Left ventricle myocardium inferior (tissue), 1 donor: ENCODE measurements around the gene KRTAP10-9. TPM values are rescaled to one million over a fixed set of nuclear protein-coding genes. Genes with fewer than 3 reads are reported as not detected.
"Not testable (repeated sequence)": the region's sequence is repeated elsewhere in the genome, so short reads cannot be mapped to it uniquely, and the experiment has no call there.

Experiments used
- DNase-seq: peaks from one replicate; pipeline ENCODE4 v3.0.0-alpha.2; 2020
- H3K27ac ChIP-seq: fragments of 200-600 bp; replicated peaks from 2 replicates; pipeline ENCODE4 v1.8.0; 2021
- H3K27me3 ChIP-seq: fragments of 200-600 bp; 2 replicates; pipeline ENCODE4 v1.8.0; 2021; ENCODE audit warnings: low read depth
- H3K36me3 ChIP-seq: fragments of 200-600 bp; 2 replicates; pipeline ENCODE4 v1.8.0; 2021
- H3K4me1 ChIP-seq: fragments of 200-600 bp; 2 replicates; pipeline ENCODE4 v1.8.0; 2021
- H3K4me3 ChIP-seq: fragments of 200-600 bp; 2 replicates; pipeline ENCODE4 v1.8.0; 2021; ENCODE audit warnings: mild to moderate bottlenecking, moderate library complexity
- H3K9me3 ChIP-seq: fragments of 200-600 bp; replicated peaks from 2 replicates; pipeline ENCODE4 v1.8.0; 2021
- intact Hi-C: fragments of 100-400 bp; cut with micrococcal nuclease; formaldehyde crosslinking; loops from one replicate; pipeline ENCODE4 v1.11.0; 2022
- total RNA-seq: library from RNA; stranded (reverse); fragmentation: NEBNext Ultra II Directional; extraction: Animal tissue kit (Norgen Biotek cat#: 25700); gene quantifications from one replicate; pipeline ENCODE4 v1.2.1, GENCODE V29; 2021
- TF ChIP-seq, protein P1 (sequence below): fragments of 200-600 bp; IDR thresholded peaks from 2 replicates; pipeline ENCODE4 v1.8.0; 2021; ENCODE audit warnings: antibody characterized with exemption, mild to moderate bottlenecking, borderline replicate concordance
- donor health status: DM: no; HTN: yes; CAD: no; lungs with severe emphysema.

KRTAP10-9 gene
- total RNA-seq, 1 donor from 2014 or later: not detected

- intact Hi-C loops: no loop called here
- TF ChIP-seq, protein P1, sequence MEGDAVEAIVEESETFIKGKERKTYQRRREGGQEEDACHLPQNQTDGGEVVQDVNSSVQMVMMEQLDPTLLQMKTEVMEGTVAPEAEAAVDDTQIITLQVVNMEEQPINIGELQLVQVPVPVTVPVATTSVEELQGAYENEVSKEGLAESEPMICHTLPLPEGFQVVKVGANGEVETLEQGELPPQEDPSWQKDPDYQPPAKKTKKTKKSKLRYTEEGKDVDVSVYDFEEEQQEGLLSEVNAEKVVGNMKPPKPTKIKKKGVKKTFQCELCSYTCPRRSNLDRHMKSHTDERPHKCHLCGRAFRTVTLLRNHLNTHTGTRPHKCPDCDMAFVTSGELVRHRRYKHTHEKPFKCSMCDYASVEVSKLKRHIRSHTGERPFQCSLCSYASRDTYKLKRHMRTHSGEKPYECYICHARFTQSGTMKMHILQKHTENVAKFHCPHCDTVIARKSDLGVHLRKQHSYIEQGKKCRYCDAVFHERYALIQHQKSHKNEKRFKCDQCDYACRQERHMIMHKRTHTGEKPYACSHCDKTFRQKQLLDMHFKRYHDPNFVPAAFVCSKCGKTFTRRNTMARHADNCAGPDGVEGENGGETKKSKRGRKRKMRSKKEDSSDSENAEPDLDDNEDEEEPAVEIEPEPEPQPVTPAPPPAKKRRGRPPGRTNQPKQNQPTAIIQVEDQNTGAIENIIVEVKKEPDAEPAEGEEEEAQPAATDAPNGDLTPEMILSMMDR: no peak
- H3K27me3 ChIP-seq: peaks cover 43% of the 10 kb centered on the region
Observed at GRCh38 chr21:44589094-44589493, 37.8 kb upstream of the KRTAP10-9 start.

GRCh38 chr21:44589586-44590305 lies 37.1 kb upstream of the KRTAP10-9 start:
- intact Hi-C loops: no loop called here
- no peaks in the 10 kb centered on the region for H3K36me3 ChIP-seq
- TF ChIP-seq, protein P1: no peak
- no peak for DNase-seq
- peaks cover 37% of the 10 kb centered on the region for H3K27me3 ChIP-seq
- peaks cover 8% of the 10 kb centered on the region for H3K4me1 ChIP-seq
- H3K9me3 ChIP-seq: peaks cover 7% of the 10 kb centered on the region
- no peak overlapping the region for H3K27ac ChIP-seq
- H3K4me3 ChIP-seq: no peak overlapping the region

More at GRCh38 chr21:44589094-44589493, 37.8 kb upstream of the KRTAP10-9 start:
- peaks cover 11% of the 10 kb centered on the region for H3K4me1 ChIP-seq
- DNase-seq: no peak
- no peaks in the 10 kb centered on the region for H3K36me3 ChIP-seq
- peaks cover 7% of the 10 kb centered on the region for H3K9me3 ChIP-seq
- H3K27ac ChIP-seq: no peak overlapping the region
- no peak overlapping the region for H3K4me3 ChIP-seq

DNA sequence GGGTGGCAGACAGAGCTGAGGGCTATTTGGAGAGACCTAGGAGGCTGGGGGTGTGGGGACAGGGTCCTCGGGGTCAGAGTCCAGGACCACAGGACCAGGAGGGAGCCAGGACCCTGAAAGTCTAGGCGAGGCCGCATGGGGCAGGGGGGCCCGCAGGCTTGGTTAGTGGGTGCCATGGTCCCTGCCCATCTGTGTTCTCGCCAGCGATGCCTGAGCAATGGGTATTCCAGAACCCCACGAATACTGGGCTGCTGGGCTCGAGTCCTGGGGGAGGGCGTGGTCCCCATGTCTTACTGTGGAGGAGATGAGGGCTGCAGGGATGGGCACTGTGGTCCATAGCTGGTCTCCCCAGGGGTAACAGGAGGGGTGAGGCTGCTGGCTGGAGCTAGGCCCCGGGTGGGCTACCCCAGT lies 36.6 kb upstream of the KRTAP10-9 start:
- H3K27me3 ChIP-seq: peaks cover 37% of the 10 kb centered on the region
- H3K4me1 ChIP-seq: peaks cover 8% of the 10 kb centered on the region

DNA sequence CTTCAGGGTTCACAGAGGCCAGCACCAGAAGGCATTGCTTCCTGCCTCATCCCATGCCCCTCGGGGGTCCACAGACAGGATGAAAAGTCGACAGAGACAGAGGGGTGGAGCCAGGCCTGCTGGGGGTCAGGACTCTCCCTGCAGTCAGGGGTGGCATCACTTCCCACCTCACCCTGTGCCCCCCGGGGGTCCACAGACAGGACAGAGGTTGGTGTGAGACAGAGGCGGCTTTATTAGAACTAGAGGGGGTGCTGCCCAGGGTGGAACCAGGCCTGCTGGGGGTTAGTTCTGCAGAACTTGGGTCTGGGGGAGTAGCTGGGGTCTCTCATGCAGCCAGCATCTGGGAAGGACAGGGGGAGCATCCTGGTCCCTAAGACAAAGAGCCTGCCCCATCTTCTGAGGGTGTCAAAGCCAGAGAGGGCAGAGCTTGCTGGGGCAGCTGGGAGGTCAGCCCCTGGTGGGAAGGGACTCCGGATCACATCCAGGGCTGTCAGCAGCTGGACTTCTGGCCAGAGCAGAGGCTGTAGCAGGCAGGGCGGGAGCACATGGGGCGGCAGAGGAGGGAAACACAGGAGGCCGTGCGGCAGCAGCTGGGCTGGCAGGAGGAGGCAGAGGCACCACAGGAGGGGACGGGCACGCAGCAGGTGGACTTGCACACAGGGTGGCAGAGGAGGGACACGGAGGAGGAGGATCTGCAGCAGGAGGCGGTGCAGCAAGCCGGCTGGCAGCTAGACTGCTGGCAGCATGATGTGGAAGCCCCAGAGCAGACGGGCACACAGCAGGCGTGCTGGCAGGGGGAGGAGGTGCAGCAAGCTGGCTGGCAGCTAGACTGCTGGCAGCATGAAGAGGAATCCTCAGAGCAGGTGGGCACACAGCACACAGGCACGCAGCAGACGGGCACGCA lies 35.7 kb upstream of the KRTAP10-9 start:
- intact Hi-C loops: not testable (repeated sequence)

More for the DNA sequence above, 36.6 kb upstream of the KRTAP10-9 start:
- no peak overlapping the region for H3K4me3 ChIP-seq
- H3K36me3 ChIP-seq: no peaks in the 10 kb centered on the region
- no peak overlapping the region for H3K27ac ChIP-seq
- H3K9me3 ChIP-seq: peaks cover 7% of the 10 kb centered on the region
- intact Hi-C loops: no loop called here
- no peak for DNase-seq
- TF ChIP-seq, protein P1: no peak

GRCh38 chr21:44591801-44592130 lies 35.1 kb upstream of the KRTAP10-9 start:
- H3K9me3 ChIP-seq, intact Hi-C loops, H3K36me3 ChIP-seq, H3K27ac ChIP-seq, H3K4me3 ChIP-seq, H3K4me1 ChIP-seq, DNase-seq: not testable (repeated sequence)
- peaks cover 28% of the 10 kb centered on the region for H3K27me3 ChIP-seq

More for the DNA sequence above, 35.7 kb upstream of the KRTAP10-9 start:
- not testable (repeated sequence) for H3K27ac ChIP-seq, DNase-seq, H3K9me3 ChIP-seq, H3K4me1 ChIP-seq, H3K36me3 ChIP-seq, H3K4me3 ChIP-seq
- peaks cover 32% of the 10 kb centered on the region for H3K27me3 ChIP-seq

DNA sequence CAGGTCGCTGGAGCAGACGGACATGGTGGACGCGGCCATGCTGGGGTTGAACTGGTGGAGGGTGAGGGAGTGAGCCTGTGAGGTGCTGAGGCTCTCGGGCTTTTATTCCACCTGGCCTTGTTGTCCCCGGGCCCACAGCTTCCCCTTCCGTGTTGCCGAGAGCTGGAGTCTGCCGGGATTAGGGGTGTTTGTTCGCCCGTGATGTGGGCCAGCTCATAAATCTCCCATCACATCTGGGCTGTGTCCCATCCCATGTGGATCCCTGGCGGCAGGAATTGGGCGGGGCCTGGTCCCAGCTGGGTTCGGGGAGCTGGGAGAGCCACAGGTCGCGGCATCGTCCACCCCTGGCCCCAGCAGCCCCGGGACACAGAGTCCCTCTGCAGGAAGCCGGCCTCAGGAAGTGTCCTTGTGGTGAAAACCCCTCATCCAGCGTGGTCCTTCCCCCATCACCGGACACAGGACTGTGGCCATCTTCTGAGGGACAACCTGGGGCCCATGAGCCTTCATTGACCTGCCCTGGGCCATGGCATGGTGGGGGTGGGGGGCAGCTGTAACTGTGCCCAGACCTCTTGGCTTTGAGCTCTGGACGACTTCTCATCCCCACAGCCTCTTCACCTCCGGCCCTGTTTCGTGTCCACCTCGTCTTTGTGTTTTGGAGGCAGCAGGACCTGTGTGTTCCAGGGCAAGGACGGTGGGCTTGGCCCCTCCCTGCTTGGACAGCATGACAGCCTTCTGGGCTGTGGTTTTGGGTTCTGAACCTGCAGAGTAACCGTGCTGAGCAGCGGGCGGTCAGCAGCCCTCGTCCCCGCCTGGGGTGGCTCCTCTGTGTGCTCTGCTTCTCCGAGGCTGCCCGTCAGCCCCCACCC lies 34.2 kb upstream of the KRTAP10-9 start, which contains the start of gene KRTAP10-6:
Gene KRTAP10-6, minus strand, starts transcription at position 60 of the 866 bp plus-strand sequence. Its CDS starts 21 bp downstream, at position 39.
- Histone ChIP-seq H3K27me3 (peaks cover 26% of the 10 kb centered on the region), H3K36me3 (no peaks in the 10 kb centered on the region), H3K4me1 (peaks cover 8% of the 10 kb centered on the region), H3K4me3 (no peak within 1 kb of the TSS), H3K9me3 (no peaks in the 10 kb centered on the region), H3K27ac (no peak within 1 kb of the TSS)
- no peak for DNase-seq
- TF ChIP-seq, protein P1: no peak
- intact Hi-C loops: no loop called here
